HepG2 (cell line): ENCODE data around the gene FTL. TPM values are rescaled to one million over a fixed set of nuclear protein-coding genes. Genes with fewer than 3 reads are reported as not detected.
"Not testable (repeated sequence)": the region's sequence is repeated elsewhere in the genome, so short reads cannot be mapped to it uniquely, and the experiment has no call there.

Experiments
- ATAC-seq: fragments of 200-7000 bp; cut with Tn5 transposase; 3 replicates; pipeline ENCODE4 v1.9.1; 2020; ENCODE audit warnings: mild to moderate bottlenecking, moderate library complexity
- BruUV-seq: library from RNA; stranded (reverse); fragments of 400-500 nt; replicated peaks from 2 replicates; lab custom pipeline; 2021; lab: Mats Ljungman, UMichigan
- CTCF ChIA-PET: fragments of 300-600 bp; formaldehyde crosslinking; extraction: SDS; loops from one replicate; lab custom pipeline; 2021; ENCODE audit warnings: low total read pairs, inconsistent platforms, low intra/inter-chr PET ratio; lab: Yijun Ruan, JAX
- POLR2A ChIA-PET: fragments of 350-600 bp; sonication (Branson Sonifier 250); formaldehyde crosslinking; loops from one replicate; lab custom pipeline; 2020; ENCODE audit warnings: antibody characterized with exemption, inconsistent platforms; lab: Yijun Ruan, JAX
- DNase-seq: peaks from one replicate; pipeline ENCODE4 v3.0.0-alpha.2; 2015; ENCODE audit warnings: low spot score
- FAIRE-seq: peaks from 3 replicates; lab custom pipeline; 2011; peaks lifted over from hg19 to GRCh38; lab: Jason Lieb, UNC
- H2AFZ ChIP-seq: one replicate; pipeline ENCODE4 v1.6.1; 2011; ENCODE audit warnings: low read length, inconsistent platforms
- H3K27ac ChIP-seq: fragments of 300-600 bp; 3 replicates; pipeline ENCODE4 v1.8.0; 2011; ENCODE audit warnings: mixed run types, mild to moderate bottlenecking, mixed read lengths, low read length, inconsistent platforms; ENCODE audit not compliant: insufficient read depth; ENCODE audit errors: extremely low read length
- H3K27me3 ChIP-seq, 2 experiments: fragments of 200-600 bp in 1 of 2; 2 replicates in 1 of 2; 3 replicates in 1 of 2; pipeline versions ENCODE4 v1.6.0 to v1.8.0; 2011; ENCODE audit warnings: low read length in 2 of 2, mild to moderate bottlenecking in 2 of 2, moderate library complexity in 2 of 2, inconsistent platforms in 1 of 2; ENCODE audit not compliant: insufficient read depth in 2 of 2, control insufficient read depth in 1 of 2
- H3K36me3 ChIP-seq, 2 experiments: fragments of 200-600 bp in 1 of 2; replicated peaks in 1 of 2; 2 replicates in 1 of 2; 3 replicates in 1 of 2; pipeline versions ENCODE4 v1.5.1 to v1.8.0; 2011; ENCODE audit warnings: low read length in 2 of 2, inconsistent platforms in 1 of 2; ENCODE audit not compliant: insufficient read depth in 2 of 2, control insufficient read depth in 1 of 2
- H3K4me1 ChIP-seq: 2 replicates; pipeline ENCODE4 v1.5.1; 2012; ENCODE audit warnings: low read length, inconsistent platforms; ENCODE audit not compliant: insufficient read depth
- H3K4me2 ChIP-seq: 2 replicates; pipeline ENCODE4 v1.6.0; 2011; ENCODE audit warnings: low read depth, low read length, inconsistent platforms
- H3K4me3 ChIP-seq, 3 experiments: fragments of 200-600 bp in 1 of 3; sonication (generic), shearing (Covaris generic) in 1 of 3; replicated peaks in 1 of 3; 2 replicates each; pipeline ENCODE4 v1.5.1; 2011 to 2016; ENCODE audit warnings: low read length in 3 of 3, inconsistent platforms in 2 of 3, low read depth in 2 of 3, mild to moderate bottlenecking in 2 of 3, control low read depth in 1 of 3, mixed read lengths in 1 of 3; ENCODE audit not compliant: insufficient read depth in 1 of 3
- H3K79me2 ChIP-seq: one replicate; pipeline ENCODE4 v1.6.1; 2011; ENCODE audit warnings: low read length, inconsistent platforms; ENCODE audit not compliant: insufficient read depth
- H3K9ac ChIP-seq: 2 replicates; pipeline ENCODE4 v1.6.0; 2011; ENCODE audit warnings: mild to moderate bottlenecking, low read depth, low read length, inconsistent platforms; ENCODE audit not compliant: insufficient read depth
- H3K9me3 ChIP-seq: 2 replicates; pipeline ENCODE4 v1.5.1; 2012; ENCODE audit warnings: mild to moderate bottlenecking, low read length
- H4K20me1 ChIP-seq: 2 replicates; pipeline ENCODE4 v1.6.0; 2011; ENCODE audit warnings: inconsistent platforms, mild to moderate bottlenecking, low read length, moderate library complexity; ENCODE audit not compliant: insufficient read depth
- CREB1 ChIP-seq, 2 experiments: fragments of 450-650 bp in 1 of 2; IDR thresholded peaks; 2 replicates each; pipeline ENCODE4 v1.6.1; 2016 to 2017; ENCODE audit warnings: control low read depth in 1 of 2, mild to moderate bottlenecking in 1 of 2, missing compliant biosample characterization in 1 of 2, missing genetic modification characterization in 1 of 2
- IKZF4 ChIP-seq: sonication (generic); formaldehyde crosslinking; IDR thresholded peaks from 2 replicates; pipeline ENCODE4 v1.5.1; 2020; ENCODE audit warnings: borderline replicate concordance, mild to moderate bottlenecking, low read depth, missing genetic modification reagents; ENCODE audit errors: not compliant biosample characterization
- ZNF703 ChIP-seq: sonication (generic); formaldehyde crosslinking; IDR thresholded peaks from 2 replicates; pipeline ENCODE4 v1.5.1; 2020; ENCODE audit warnings: missing genetic modification reagents, mild to moderate bottlenecking, moderate library complexity, borderline replicate concordance
- WGBS: methylation state at CpG from one replicate; pipeline ENCODE4 v1.1.6; 2017; ENCODE audit warnings: low lambda C conversion rate; 5-methylcytosine and 5-hydroxymethylcytosine counted together
- in situ Hi-C: cut with HindIII; loops from 2 replicates; pipeline ENCODE4 v1.10.0; 2017; ENCODE audit warnings: low pct_unique_long_range_greater_than_20kb; ENCODE audit not compliant: extremely low pct_ligation_motif_present
- intact Hi-C: fragments of 100-400 bp; cut with micrococcal nuclease; formaldehyde crosslinking; loops from one replicate; pipeline ENCODE4 v1.10.0; 2022; ENCODE audit not compliant: unreplicated experiment
- polyA plus RNA-seq, 8 experiments: library from polyadenylated mRNA; depleted of rRNA in 3 of 8; stranded (reverse) in 7 of 8; unstranded in 1 of 8; fragments of >200 nt; fragmentation: Illumina TruSeq in 4 of 8; extraction: Trizol in 4 of 8; gene quantifications; 2 replicates each; pipeline versions ENCODE4 v1.2.1 to v1.2.3, GENCODE V29; 2011 to 2016; ENCODE audit warnings: low read depth in 4 of 8, missing spikeins in 1 of 8, mixed read lengths in 1 of 8; ENCODE audit not compliant: insufficient read depth in 1 of 8
- total RNA-seq, 5 experiments: library from RNA; depleted of rRNA; stranded (reverse); fragments of >200 nt; fragmentation: Illumina TruSeq; extraction: Trizol; gene quantifications; 2 replicates each; pipeline ENCODE4 v1.2.3, GENCODE V29; 2016; ENCODE audit warnings: low read depth in 1 of 5

FTL gene
- total and polyA plus RNA-seq, 2 of the 13 experiments (the other 11 are each of a cell fraction or from before 2014, with no cell fraction given) = 2,721 to 8,800 TPM

DNA sequence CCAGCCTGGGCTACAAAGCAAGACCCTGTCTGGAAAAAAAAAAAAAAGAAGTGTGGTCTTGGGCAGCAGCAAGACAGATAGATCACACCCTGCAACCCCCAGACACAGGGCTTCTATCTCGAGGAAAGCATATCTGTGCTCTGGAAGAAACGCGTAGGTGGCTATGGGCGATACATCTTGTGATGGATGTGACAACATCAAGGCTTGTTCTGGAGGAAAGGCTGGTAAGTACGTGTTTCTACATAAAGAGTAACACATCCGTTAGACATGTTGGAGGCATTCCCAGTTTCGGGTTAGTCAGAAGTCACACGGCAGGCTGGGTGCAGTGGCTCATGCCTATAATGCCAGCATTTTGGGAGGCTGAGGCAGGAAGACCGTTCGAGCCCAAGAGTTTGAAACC lies 38.2 kb upstream of the FTL start:
- no peak overlapping the region for H3K4me2 ChIP-seq
- no peak for FAIRE-seq
- POLR2A ChIA-PET = no interaction called here

DNA sequence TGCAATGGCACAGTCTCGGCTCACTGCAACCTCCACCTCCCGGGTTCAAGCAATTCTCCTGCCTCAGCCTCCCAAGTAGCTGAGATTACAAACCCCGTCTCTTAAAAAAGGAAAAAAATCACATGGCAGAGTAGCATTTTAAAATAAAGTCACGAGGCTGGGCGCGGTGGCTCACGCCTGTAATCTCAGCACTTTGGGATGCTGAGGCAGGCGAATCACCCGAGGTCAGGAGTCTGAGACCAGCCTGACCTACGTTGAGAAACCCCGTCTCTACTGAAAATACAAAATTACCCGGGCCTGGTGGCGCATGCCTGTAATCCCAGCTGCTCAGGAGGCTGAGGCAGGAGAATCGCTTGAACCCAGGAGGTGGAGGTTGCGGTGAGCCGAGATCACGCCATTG lies 37.4 kb upstream of the FTL start:
- 84% methylated on average over 17 of the region's 17 CpGs for WGBS
- in situ Hi-C loops, H3K27ac ChIP-seq, H3K27me3 ChIP-seq, H3K9ac ChIP-seq, H3K79me2 ChIP-seq, H3K9me3 ChIP-seq, H3K4me3 ChIP-seq, H2AFZ ChIP-seq, CTCF ChIA-PET, ATAC-seq, BruUV-seq, DNase-seq, H3K4me1 ChIP-seq, H4K20me1 ChIP-seq, intact Hi-C loops, H3K4me2 ChIP-seq, FAIRE-seq, H3K36me3 ChIP-seq: not testable (repeated sequence)
- POLR2A ChIA-PET = interaction anchor here (0.7 kb wide), 1 partner anchor 25 kb away, joined by 3 read pairs; no protein-coding TSS in a partner anchor

More for the DNA sequence above, 38.2 kb upstream of the FTL start:
- Histone ChIP-seq H3K36me3 (no peaks in the 10 kb centered on the region; a peak in 1 of 5 replicates), H3K9me3 (no peaks in the 10 kb centered on the region), H3K4me3 (no peak overlapping the region), H3K4me1 (no peaks in the 10 kb centered on the region), H3K27me3 (no peaks in the 10 kb centered on the region), H3K79me2 (no peaks in the 10 kb centered on the region), H4K20me1 (no peaks in the 10 kb centered on the region), H2AFZ (no peak overlapping the region), H3K9ac (no peak overlapping the region), H3K27ac (no peak overlapping the region)
- no peak for TF ChIP-seq CREB1 (IDR thresholded peaks at IDR 0.05)
- no peak for TF ChIP-seq CREB1 (CRISPR knock-in tag; IDR thresholded peaks at IDR 0.05)
- TF ChIP-seq IKZF4 (CRISPR knock-in tag) = no peak
- TF ChIP-seq ZNF703 = no peak
- in situ Hi-C loops = no loop called here
- intact Hi-C loops = no loop called here
- BruUV-seq = no TSS peak
- 80% methylated on average over 6 of the region's 10 CpGs for WGBS
- ATAC-seq (no peak), DNase-seq (no peak)
- CTCF ChIA-PET = no interaction called here
